ENCODE results near the gene ERMAP. TPM values are rescaled to one million over a fixed set of nuclear protein-coding genes. Genes with fewer than 3 reads are reported as not detected.

Gene ERMAP
- total and polyA plus RNA-seq, 2 of the 8 experiments (the other 6 are each of a cell fraction or from before 2014, with no cell fraction given), result 2.5 to 3.9 TPM

- TF ChIP-seq CHD7 (IDR thresholded peaks at IDR 0.05; ENCODE audit: insufficient replicate concordance, low read length) (no peak), POLR2A (IDR thresholded peaks at IDR 0.05; ENCODE audit: control extremely low read depth in 1 of 2, low read depth in 2 of 2, low read length in 2 of 2) (no peak), POLR2AphosphoS5 (IDR thresholded peaks at IDR 0.05; ENCODE audit: low read depth, low read length) (no peak), SIRT6 (IDR thresholded peaks at IDR 0.05; ENCODE audit: low read length) (no peak), TCF12 (IDR thresholded peaks at IDR 0.05; ENCODE audit: low read depth, low read length) (no peak), CEBPB (IDR thresholded peaks at IDR 0.05; ENCODE audit: low read depth, low read length) (no peak), NRF1 (IDR thresholded peaks at IDR 0.05; ENCODE audit: low read depth, low read length) (no peak), MAFK (IDR thresholded peaks at IDR 0.05; ENCODE audit: low read depth, low read length) (no peak), SUZ12 (IDR thresholded peaks at IDR 0.05; ENCODE audit: low read length) (no peak)
Observed at GRCh38 chr1:42797979-42798378, 18.9 kb upstream of the ERMAP start (continued).

All from H1 (cell line).